Endothelial cell of umbilical vein (primary cell): ENCODE data around the gene CFAP77. TPM values are rescaled to one million over a fixed set of nuclear protein-coding genes. Genes with fewer than 3 reads are reported as not detected.

Source experiments
- BruUV-seq: library from RNA; stranded (reverse); fragments of 400-500 nt; replicated peaks from 2 replicates; lab custom pipeline; 2021; lab: Mats Ljungman, UMichigan
- CTCF ChIA-PET: fragments of 300-600, 350-600 bp; sonication (Branson Sonifier 250); formaldehyde crosslinking; loops from one replicate; lab custom pipeline; 2021; ENCODE audit warnings: antibody characterized with exemption, inconsistent platforms; lab: Charles Lee
- POLR2A ChIA-PET: fragments of 300-600, 350-600 bp; sonication (Branson Sonifier 250); formaldehyde crosslinking; loops from one replicate; lab custom pipeline; 2021; ENCODE audit warnings: antibody characterized with exemption, inconsistent platforms; lab: Charles Lee
- DNase-seq: peaks from one replicate; pipeline ENCODE4 v3.0.0-alpha.2; 2011; ENCODE audit warnings: low read depth, low spot score
- FAIRE-seq: peaks from 2 replicates; lab custom pipeline; 2011; peaks lifted over from hg19 to GRCh38; lab: Jason Lieb, UNC
- H2AFZ ChIP-seq: 2 replicates; pipeline ENCODE4 v1.6.0; 2012; ENCODE audit warnings: low read depth, low read length, control low read depth, inconsistent platforms
- H3K27ac ChIP-seq: 2 replicates; pipeline ENCODE4 v1.5.1; 2011; ENCODE audit warnings: low read depth, mild to moderate bottlenecking, control low read depth, low read length, moderate library complexity; ENCODE audit not compliant: insufficient read depth
- H3K27me3 ChIP-seq, 2 experiments: 2 replicates each; pipeline versions ENCODE4 v1.6.0 to v1.6.1; 2011; ENCODE audit warnings: low read length in 2 of 2, mixed read lengths in 1 of 2; ENCODE audit not compliant: control insufficient read depth in 2 of 2, insufficient read depth in 2 of 2
- H3K36me3 ChIP-seq, 2 experiments: 2 replicates in 1 of 2; 3 replicates in 1 of 2; pipeline ENCODE4 v1.5.1; 2011; ENCODE audit warnings: low read length in 2 of 2, mild to moderate bottlenecking in 1 of 2, moderate library complexity in 1 of 2; ENCODE audit not compliant: control insufficient read depth in 2 of 2, insufficient read depth in 2 of 2; ENCODE audit errors: extremely low read depth in 1 of 2
- H3K4me1 ChIP-seq: 3 replicates; pipeline ENCODE4 v1.5.1; 2011; ENCODE audit warnings: mild to moderate bottlenecking, low read length; ENCODE audit not compliant: control insufficient read depth, insufficient read depth; ENCODE audit errors: extremely low read depth
- H3K4me2 ChIP-seq: 2 replicates; pipeline ENCODE4 v1.6.1; 2011; ENCODE audit warnings: low read length, control low read depth, mixed read lengths; ENCODE audit not compliant: insufficient read depth
- H3K4me3 ChIP-seq, 3 experiments: fragments of 200-600 bp in 1 of 3; sonication (generic), shearing (Covaris generic) in 1 of 3; replicated peaks in 1 of 3; 2 replicates each; pipeline ENCODE4 v1.5.1; 2011 to 2016; ENCODE audit warnings: control low read depth in 3 of 3, low read length in 3 of 3, mild to moderate bottlenecking in 2 of 3, inconsistent platforms in 1 of 3, low read depth in 1 of 3, moderate library complexity in 1 of 3; ENCODE audit not compliant: insufficient read depth in 1 of 3
- H3K79me2 ChIP-seq: 2 replicates; pipeline ENCODE4 v1.6.0; 2012; ENCODE audit warnings: low read length, inconsistent platforms; ENCODE audit not compliant: control insufficient read depth, insufficient read depth
- H3K9ac ChIP-seq: replicated peaks from 2 replicates; pipeline ENCODE3; 2011; ENCODE audit warnings: low read length, control low read depth; ENCODE audit not compliant: insufficient read depth; ENCODE audit errors: extremely low read depth
- H3K9me1 ChIP-seq: replicated peaks from 3 replicates; pipeline ENCODE4 v1.6.0; 2011; ENCODE audit warnings: mild to moderate bottlenecking, low read length; ENCODE audit not compliant: control insufficient read depth, insufficient read depth; ENCODE audit errors: extremely low read depth
- H3K9me3 ChIP-seq: replicated peaks from 2 replicates; pipeline ENCODE4 v1.5.1; 2012; ENCODE audit warnings: low read length, inconsistent platforms; ENCODE audit not compliant: control insufficient read depth, insufficient read depth
- H4K20me1 ChIP-seq: replicated peaks from 2 replicates; pipeline ENCODE3; 2011; ENCODE audit warnings: mild to moderate bottlenecking, low read length; ENCODE audit not compliant: control insufficient read depth, insufficient read depth; ENCODE audit errors: extremely low read depth
- EZH2 ChIP-seq: IDR thresholded peaks from 2 replicates; pipeline ENCODE4 v1.6.1; 2012; ENCODE audit warnings: borderline replicate concordance, low read depth, mild to moderate bottlenecking, moderate library complexity, low read length, inconsistent platforms; ENCODE audit not compliant: severe bottlenecking
- FOS ChIP-seq: IDR thresholded peaks from 2 replicates; pipeline ENCODE4 v1.6.1; 2011; ENCODE audit warnings: mild to moderate bottlenecking, low read length, moderate library complexity, borderline replicate concordance; ENCODE audit not compliant: insufficient read depth
- GATA2 ChIP-seq: IDR thresholded peaks from 2 replicates; pipeline ENCODE4 v1.7.0; 2011; ENCODE audit warnings: low read depth, mild to moderate bottlenecking, moderate library complexity, mixed read lengths, low read length; ENCODE audit not compliant: insufficient read length, insufficient read depth
- JUN ChIP-seq: IDR thresholded peaks from 2 replicates; pipeline ENCODE4 v1.6.1; 2011; ENCODE audit warnings: borderline replicate concordance, low read depth; ENCODE audit not compliant: insufficient read length, insufficient read depth
- MAX ChIP-seq: IDR thresholded peaks from 2 replicates; pipeline ENCODE4 v1.6.1; 2011; ENCODE audit not compliant: insufficient read depth, insufficient read length
- MYC ChIP-seq: IDR thresholded peaks from one replicate; pipeline ENCODE4 v1.6.1; 2011; ENCODE audit warnings: mild to moderate bottlenecking, low read depth, low read length
- POLR2A ChIP-seq: IDR thresholded peaks from 2 replicates; pipeline ENCODE4 v1.6.1; 2012; ENCODE audit warnings: low read depth, mild to moderate bottlenecking, control low read depth, low read length
- POLR2AphosphoS5 ChIP-seq: IDR thresholded peaks from 2 replicates; pipeline ENCODE4 v1.6.1; 2012; ENCODE audit warnings: low read depth, mild to moderate bottlenecking, control low read depth, low read length, moderate library complexity; ENCODE audit not compliant: insufficient read depth
- dilution Hi-C: fragments of 300-500 bp; cut with MboI; formaldehyde crosslinking; loops from one replicate; pipeline ENCODE4 v1.15.0; 2019; ENCODE audit warnings: low sequenced_read_pairs; ENCODE audit not compliant: extremely low pct_ligation_motif_present
- intact Hi-C: fragments of 100-400 bp; cut with micrococcal nuclease; formaldehyde crosslinking; loops from one replicate; pipeline ENCODE4 v1.10.0; 2022
- polyA plus RNA-seq, 4 experiments: library from polyadenylated mRNA; depleted of rRNA in 3 of 4; stranded (reverse) in 3 of 4; unstranded in 1 of 4; fragments of >200 nt; gene quantifications; 2 replicates each; pipeline versions ENCODE4 v1.2.1 to v1.2.3, GENCODE V29; 2011 to 2012; ENCODE audit warnings: missing spikeins in 1 of 4
- total RNA-seq: library from RNA; stranded (reverse); gene quantifications from 2 replicates; pipeline ENCODE4 v1.2.3, GENCODE V29; 2021
- TF ChIP-seq, protein P1 (sequence below), 2 donors: IDR thresholded peaks; 1 replicate in 1 of 2; 2 replicates in 1 of 2; pipeline ENCODE4 v1.5.1; 2011; ENCODE audit warnings: low read length in 2 of 2, mild to moderate bottlenecking in 2 of 2, moderate library complexity in 2 of 2, control low read depth in 1 of 2, inconsistent platforms in 1 of 2, low read depth in 1 of 2; ENCODE audit not compliant: insufficient read depth in 1 of 2; ENCODE audit errors: extremely low read depth in 1 of 2

Gene CFAP77
- total and polyA plus RNA-seq, 2 donors (not counting 3 experiments of a cell fraction or from before 2014, with no cell fraction given), result not detected

GRCh38 chr9:132384376-132384775, 25.6 kb upstream of the CFAP77 start:
- no TSS peak for BruUV-seq

GRCh38 chr9:132387133-132387532, 22.9 kb upstream of the CFAP77 start:
- H4K20me1 ChIP-seq, result no peaks in the 10 kb centered on the region
- no peaks in the 10 kb centered on the region for H3K9me3 ChIP-seq
- ChIA-PET POLR2A (no interaction called here), CTCF (no interaction called here)
- DNase-seq (no peak), FAIRE-seq (no peak)
- intact Hi-C loops (no loop called here), dilution Hi-C loops (no loop called here)
- no TSS peak for BruUV-seq
- H3K27me3 ChIP-seq, result no peaks in the 10 kb centered on the region
- H3K27ac ChIP-seq, result no peak overlapping the region
- H3K79me2 ChIP-seq, result no peaks in the 10 kb centered on the region
- H3K36me3 ChIP-seq, result peaks cover 23 to 36% of the 10 kb centered on the region in 2 experiments
- no peak overlapping the region for H3K9ac ChIP-seq
- no peaks in the 10 kb centered on the region for H3K9me1 ChIP-seq
- TF ChIP-seq MAX (no peak), POLR2A (no peak), FOS (no peak), JUN (no peak), POLR2AphosphoS5 (no peak), MYC (no peak), GATA2 (no peak), EZH2 (no peak)
- TF ChIP-seq, protein P1, sequence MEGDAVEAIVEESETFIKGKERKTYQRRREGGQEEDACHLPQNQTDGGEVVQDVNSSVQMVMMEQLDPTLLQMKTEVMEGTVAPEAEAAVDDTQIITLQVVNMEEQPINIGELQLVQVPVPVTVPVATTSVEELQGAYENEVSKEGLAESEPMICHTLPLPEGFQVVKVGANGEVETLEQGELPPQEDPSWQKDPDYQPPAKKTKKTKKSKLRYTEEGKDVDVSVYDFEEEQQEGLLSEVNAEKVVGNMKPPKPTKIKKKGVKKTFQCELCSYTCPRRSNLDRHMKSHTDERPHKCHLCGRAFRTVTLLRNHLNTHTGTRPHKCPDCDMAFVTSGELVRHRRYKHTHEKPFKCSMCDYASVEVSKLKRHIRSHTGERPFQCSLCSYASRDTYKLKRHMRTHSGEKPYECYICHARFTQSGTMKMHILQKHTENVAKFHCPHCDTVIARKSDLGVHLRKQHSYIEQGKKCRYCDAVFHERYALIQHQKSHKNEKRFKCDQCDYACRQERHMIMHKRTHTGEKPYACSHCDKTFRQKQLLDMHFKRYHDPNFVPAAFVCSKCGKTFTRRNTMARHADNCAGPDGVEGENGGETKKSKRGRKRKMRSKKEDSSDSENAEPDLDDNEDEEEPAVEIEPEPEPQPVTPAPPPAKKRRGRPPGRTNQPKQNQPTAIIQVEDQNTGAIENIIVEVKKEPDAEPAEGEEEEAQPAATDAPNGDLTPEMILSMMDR (IDR thresholded peaks at IDR 0.05; ENCODE audit: extremely low read depth in 1 of 2, insufficient read depth in 1 of 2, low read depth in 1 of 2, low read length in 2 of 2), result no peak
- no peak overlapping the region for H3K4me2 ChIP-seq
- no peak overlapping the region for H2AFZ ChIP-seq
- no peaks in the 10 kb centered on the region for H3K4me1 ChIP-seq
- H3K4me3 ChIP-seq, result no peak overlapping the region

More at GRCh38 chr9:132384376-132384775, 25.6 kb upstream of the CFAP77 start:
- no peak for FAIRE-seq
- intact Hi-C loops, result no loop called here
- ChIA-PET POLR2A (no interaction called here), CTCF (interaction anchor here (0.9 kb wide), 1 partner anchor 16 kb away, joined by 3 read pairs; no protein-coding TSS in a partner anchor)
- H3K4me3 ChIP-seq, result no peak overlapping the region
- no peaks in the 10 kb centered on the region for H3K27me3 ChIP-seq
- H4K20me1 ChIP-seq, result no peaks in the 10 kb centered on the region
- no peak overlapping the region for H2AFZ ChIP-seq
- peaks cover 11 to 25% of the 10 kb centered on the region in 2 experiments for H3K36me3 ChIP-seq
- H3K9ac ChIP-seq, result no peak overlapping the region
- no peak overlapping the region for H3K4me2 ChIP-seq
- no peaks in the 10 kb centered on the region for H3K4me1 ChIP-seq
- no peaks in the 10 kb centered on the region for H3K9me3 ChIP-seq
- H3K9me1 ChIP-seq, result no peaks in the 10 kb centered on the region
- no peaks in the 10 kb centered on the region for H3K79me2 ChIP-seq
- no peak for DNase-seq
- dilution Hi-C loops, result no loop called here
- TF ChIP-seq POLR2A (no peak), MAX (no peak)
- no peak overlapping the region for H3K27ac ChIP-seq
